ENCODE measurements around the gene HS6ST1.

Gene HS6ST1

DNA sequence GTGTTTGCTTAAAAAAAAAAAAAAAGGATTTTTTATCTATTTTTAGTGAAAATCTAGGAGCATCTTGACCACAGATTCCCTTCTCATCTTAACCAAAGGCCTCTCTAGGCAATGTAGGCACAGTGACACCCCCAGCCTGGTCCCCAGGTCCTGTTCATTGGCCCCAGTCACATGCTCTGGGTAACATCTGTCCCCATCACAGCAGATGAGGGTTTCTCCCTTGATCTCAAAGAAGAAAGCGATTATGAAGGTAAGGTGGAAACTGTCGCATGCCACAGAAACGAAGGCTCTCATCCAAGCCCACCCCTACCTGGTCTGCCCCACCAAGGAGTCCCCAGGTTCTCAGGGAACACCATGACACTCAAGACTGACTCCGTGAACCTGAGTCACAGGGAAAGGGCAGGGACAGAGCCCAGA, 4.7 kb downstream of the HS6ST1 start (continued):
- no peak for TF ChIP-seq ZSCAN5A (tag by site-specific recombination; IDR thresholded peaks at IDR 0.05)
- TF ChIP-seq GLI2 (tag by site-specific recombination; IDR thresholded peaks at IDR 0.05; ENCODE audit: borderline replicate concordance, low read depth), result no peak
- TF ChIP-seq, protein P1, sequence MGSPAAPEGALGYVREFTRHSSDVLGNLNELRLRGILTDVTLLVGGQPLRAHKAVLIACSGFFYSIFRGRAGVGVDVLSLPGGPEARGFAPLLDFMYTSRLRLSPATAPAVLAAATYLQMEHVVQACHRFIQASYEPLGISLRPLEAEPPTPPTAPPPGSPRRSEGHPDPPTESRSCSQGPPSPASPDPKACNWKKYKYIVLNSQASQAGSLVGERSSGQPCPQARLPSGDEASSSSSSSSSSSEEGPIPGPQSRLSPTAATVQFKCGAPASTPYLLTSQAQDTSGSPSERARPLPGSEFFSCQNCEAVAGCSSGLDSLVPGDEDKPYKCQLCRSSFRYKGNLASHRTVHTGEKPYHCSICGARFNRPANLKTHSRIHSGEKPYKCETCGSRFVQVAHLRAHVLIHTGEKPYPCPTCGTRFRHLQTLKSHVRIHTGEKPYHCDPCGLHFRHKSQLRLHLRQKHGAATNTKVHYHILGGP (tag by site-specific recombination; IDR thresholded peaks at IDR 0.05), result no peak
- no peak for TF ChIP-seq ZNF677 (tag by site-specific recombination; IDR thresholded peaks at IDR 0.05)
- no peak for TF ChIP-seq SALL2 (tag by site-specific recombination; IDR thresholded peaks at IDR 0.05; ENCODE audit: borderline replicate concordance)
- no peak for TF ChIP-seq YY1 (tag by site-specific recombination; IDR thresholded peaks at IDR 0.05)
- no peak for TF ChIP-seq ZBTB49 (tag by site-specific recombination; IDR thresholded peaks at IDR 0.05; ENCODE audit: low read depth)
- TF ChIP-seq PRDM4 (tag by site-specific recombination; IDR thresholded peaks at IDR 0.05), result no peak
- TF ChIP-seq, protein P2, sequence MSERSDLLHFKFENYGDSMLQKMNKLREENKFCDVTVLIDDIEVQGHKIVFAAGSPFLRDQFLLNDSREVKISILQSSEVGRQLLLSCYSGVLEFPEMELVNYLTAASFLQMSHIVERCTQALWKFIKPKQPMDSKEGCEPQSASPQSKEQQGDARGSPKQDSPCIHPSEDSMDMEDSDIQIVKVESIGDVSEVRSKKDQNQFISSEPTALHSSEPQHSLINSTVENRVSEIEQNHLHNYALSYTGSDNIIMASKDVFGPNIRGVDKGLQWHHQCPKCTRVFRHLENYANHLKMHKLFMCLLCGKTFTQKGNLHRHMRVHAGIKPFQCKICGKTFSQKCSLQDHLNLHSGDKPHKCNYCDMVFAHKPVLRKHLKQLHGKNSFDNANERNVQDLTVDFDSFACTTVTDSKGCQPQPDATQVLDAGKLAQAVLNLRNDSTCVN (tag by site-specific recombination; optimal IDR thresholded peaks at IDR 0.05), result no peak
- no peak for TF ChIP-seq REPIN1 (tag by site-specific recombination; IDR thresholded peaks at IDR 0.05; ENCODE audit: low read depth)

DNA sequence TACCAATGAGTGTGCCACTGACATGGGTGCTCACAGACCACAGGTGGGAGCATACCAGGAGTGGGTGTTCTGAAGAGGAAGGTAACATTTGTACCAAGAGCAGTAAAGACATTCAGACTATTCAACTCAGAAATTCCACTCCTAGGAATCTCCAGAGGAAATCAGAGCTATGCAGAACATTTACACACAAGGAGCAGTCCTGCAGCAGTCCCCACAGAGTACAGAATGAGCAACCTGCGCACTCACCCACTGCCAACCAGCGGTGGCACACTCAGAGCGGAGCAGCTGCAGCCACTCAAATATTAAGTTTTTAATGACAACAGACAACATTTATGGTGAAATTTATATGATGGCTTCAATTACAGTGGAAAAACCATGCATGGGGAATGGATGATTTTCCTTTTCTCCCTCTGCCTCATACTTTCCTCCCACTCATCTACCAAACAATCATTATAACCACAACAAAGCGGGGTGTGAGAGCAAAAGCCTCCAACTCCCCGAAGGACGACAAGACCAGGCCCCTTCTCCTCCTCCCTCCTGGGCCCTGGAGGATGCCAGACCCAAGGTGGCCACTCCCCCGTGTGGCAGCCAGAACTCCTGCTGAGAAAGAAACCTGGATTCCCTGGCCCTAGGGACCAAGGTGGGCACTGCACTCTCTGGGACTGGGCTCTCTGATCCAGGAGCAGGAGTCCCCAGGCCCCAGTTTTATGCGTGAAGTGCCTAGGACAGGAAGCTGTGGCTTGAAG, 5.4 kb downstream of the HS6ST1 start:
- ChIA-PET POLR2A (no interaction called here), CTCF (interaction anchor here (1.0 kb wide), 1 partner anchor 10 kb away, joined by 3 read pairs; no protein-coding TSS in a partner anchor)
- Histone ChIP-seq H3K4me1 (ENCODE audit: control insufficient read depth, insufficient read depth, low read length) (peaks cover 17% of the 10 kb centered on the region), H3K9me3 (ENCODE audit: control insufficient read depth, insufficient read depth, low read depth, low read length) (no peaks in the 10 kb centered on the region), H3K27ac (ENCODE audit: extremely low read depth, low read depth, low read length) (no peak overlapping the region), H3K4me3 (ENCODE audit: low read depth, low read length) (no peak overlapping the region), H3K36me3 (ENCODE audit: control insufficient read depth in 2 of 2, insufficient read depth in 1 of 2, low read length in 2 of 2) (peaks cover 0 to 45% of the 10 kb centered on the region in 2 experiments; a peak in 1 of 3 replicates)
- TF ChIP-seq, protein P3, sequence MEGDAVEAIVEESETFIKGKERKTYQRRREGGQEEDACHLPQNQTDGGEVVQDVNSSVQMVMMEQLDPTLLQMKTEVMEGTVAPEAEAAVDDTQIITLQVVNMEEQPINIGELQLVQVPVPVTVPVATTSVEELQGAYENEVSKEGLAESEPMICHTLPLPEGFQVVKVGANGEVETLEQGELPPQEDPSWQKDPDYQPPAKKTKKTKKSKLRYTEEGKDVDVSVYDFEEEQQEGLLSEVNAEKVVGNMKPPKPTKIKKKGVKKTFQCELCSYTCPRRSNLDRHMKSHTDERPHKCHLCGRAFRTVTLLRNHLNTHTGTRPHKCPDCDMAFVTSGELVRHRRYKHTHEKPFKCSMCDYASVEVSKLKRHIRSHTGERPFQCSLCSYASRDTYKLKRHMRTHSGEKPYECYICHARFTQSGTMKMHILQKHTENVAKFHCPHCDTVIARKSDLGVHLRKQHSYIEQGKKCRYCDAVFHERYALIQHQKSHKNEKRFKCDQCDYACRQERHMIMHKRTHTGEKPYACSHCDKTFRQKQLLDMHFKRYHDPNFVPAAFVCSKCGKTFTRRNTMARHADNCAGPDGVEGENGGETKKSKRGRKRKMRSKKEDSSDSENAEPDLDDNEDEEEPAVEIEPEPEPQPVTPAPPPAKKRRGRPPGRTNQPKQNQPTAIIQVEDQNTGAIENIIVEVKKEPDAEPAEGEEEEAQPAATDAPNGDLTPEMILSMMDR (tag by site-specific recombination; IDR thresholded peaks at IDR 0.05), result peak; percentile 75
- TF ChIP-seq ZIC2 (tag by site-specific recombination; IDR thresholded peaks at IDR 0.05), result peak; percentile 34; the same call in 1 of the 2 replicates
- no peak for TF ChIP-seq OVOL3 (tag by site-specific recombination; IDR thresholded peaks at IDR 0.05)
- TF ChIP-seq ZBTB1 (tag by site-specific recombination; IDR thresholded peaks at IDR 0.05), result no peak
- no peak for TF ChIP-seq ZNF610 (tag by site-specific recombination; IDR thresholded peaks at IDR 0.05; ENCODE audit: borderline replicate concordance)
- no peak for TF ChIP-seq HOXD13 (CRISPR knock-in tag; IDR thresholded peaks at IDR 0.05; ENCODE audit: borderline replicate concordance)
- no peak for TF ChIP-seq ZNF76 (tag by site-specific recombination; IDR thresholded peaks at IDR 0.05; ENCODE audit: borderline replicate concordance, low read depth)
- peak; percentile 52 for TF ChIP-seq ZFHX2 (tag by site-specific recombination; conservative IDR thresholded peaks at IDR 0.05)
- 0 out of 2 replicates have a peak, but pooled peaks have one; percentile 13 for TF ChIP-seq GLIS2 (tag by site-specific recombination; IDR thresholded peaks at IDR 0.05)
- TF ChIP-seq EGR2 (tag by site-specific recombination; IDR thresholded peaks at IDR 0.05; ENCODE audit: low read depth), result peak; percentile 19; the same call in 1 of the 2 replicates
- no peak for TF ChIP-seq ATF2 (tag by site-specific recombination; IDR thresholded peaks at IDR 0.05; ENCODE audit: low read depth)
- TF ChIP-seq ZNF510 (tag by site-specific recombination; IDR thresholded peaks at IDR 0.05; ENCODE audit: insufficient replicate concordance), result no peak
- no peak for TF ChIP-seq GLI2 (tag by site-specific recombination; IDR thresholded peaks at IDR 0.05; ENCODE audit: borderline replicate concordance, low read depth)
- TF ChIP-seq ZNF558 (tag by site-specific recombination; IDR thresholded peaks at IDR 0.05), result no peak
